Right lobe of liver (tissue), 6 donors: ENCODE measurements around the gene FOXJ3. TPM values are rescaled to one million over a fixed set of nuclear protein-coding genes. Genes with fewer than 3 reads are reported as not detected.

Experiments
- ATAC-seq, 4 donors: fragments of 200-7000 bp; cut with Tn5 transposase; one replicate each; pipeline ENCODE4 v1.9.1; 2020; ENCODE audit warnings: mild to moderate bottlenecking in 4 of 4, moderate library complexity in 4 of 4
- DNase-seq, 3 donors: peaks; one replicate each; pipeline ENCODE4 v3.0.0-alpha.2; 2020
- H3K27ac ChIP-seq, 3 donors: fragments of 200-600 bp; one replicate each; pipeline ENCODE4 v1.8.0; 2022
- H3K27me3 ChIP-seq, 2 donors: fragments of 200-600 bp; one replicate each; pipeline ENCODE4 v1.8.0; 2022
- H3K36me3 ChIP-seq, 4 donors: fragments of 200-600 bp; sonication (generic) in 1 of 4; one replicate each; pipeline versions ENCODE4 v1.5.1 to v1.8.0; 2017 to 2022; ENCODE audit warnings: control low read depth in 1 of 4
- H3K4me1 ChIP-seq, 4 donors: fragments of 200-600 bp; sonication (generic) in 1 of 4; one replicate each; pipeline versions ENCODE4 v1.5.1 to v1.8.0; 2017 to 2022; ENCODE audit warnings: control low read depth in 1 of 4
- H3K4me3 ChIP-seq, 3 donors: fragments of 200-600 bp; one replicate each; pipeline ENCODE4 v1.8.0; 2022
- H3K9me3 ChIP-seq, 4 donors: fragments of 200-600 bp; sonication (generic) in 1 of 4; one replicate each; pipeline versions ENCODE4 v1.5.1 to v1.8.0; 2017 to 2022; ENCODE audit warnings: control low read depth in 1 of 4
- POLR2A ChIP-seq: fragments of 450-650 bp; IDR thresholded peaks from one replicate; pipeline ENCODE4 v1.6.1; 2017; ENCODE audit warnings: antibody characterized with exemption, mild to moderate bottlenecking
- WGBS: methylation state at CpG from one replicate; pipeline ENCODE4 v1.1.6; 2018; ENCODE audit warnings: low coverage, low lambda C conversion rate; ENCODE audit not compliant: insufficient coverage; ENCODE audit errors: missing lambda C conversion rate; 5-methylcytosine and 5-hydroxymethylcytosine counted together
- intact Hi-C, 2 donors: fragments of 100-400 bp; cut with DNase I; formaldehyde crosslinking; loops; one replicate each; pipeline versions ENCODE4 v1.11.2 to v1.14.1; 2022
- total RNA-seq, 6 experiments: library from RNA; depleted of rRNA in 2 of 6; stranded (reverse); fragments of >200 nt in 2 of 6; fragmentation: NEBNext Ultra II Directional in 3 of 6; extraction: Animal tissue kit (Norgen Biotek cat#: 25700) in 3 of 6; gene quantifications; one replicate each; pipeline versions ENCODE4 v1.1.0 to v1.2.4, GENCODE V29; 2016 to 2023
- TF ChIP-seq, protein P1 (sequence below), 4 donors: fragments of 200-600 bp in 3 of 4; fragments of 450-650 bp in 1 of 4; IDR thresholded peaks; one replicate each; pipeline versions ENCODE4 v1.5.1 to v1.8.0; 2016 to 2022; ENCODE audit warnings: antibody characterized with exemption in 4 of 4, mild to moderate bottlenecking in 2 of 4
- donor health status: DM: no; HTN: yes; CAD: no.
- donor health status: DM: no; HTN: no; CAD: no.
- donor health status: DM: no; HTN: no; CAD: no.
- donor health status: DM: no; HTN: yes; CAD: no.
- donor health status: DM: no; HTN: yes; CAD: no.

The FOXJ3 gene
- total RNA-seq, 6 experiments from 2014 or later = 12.1 to 18.4 (median 14.5) TPM

DNA sequence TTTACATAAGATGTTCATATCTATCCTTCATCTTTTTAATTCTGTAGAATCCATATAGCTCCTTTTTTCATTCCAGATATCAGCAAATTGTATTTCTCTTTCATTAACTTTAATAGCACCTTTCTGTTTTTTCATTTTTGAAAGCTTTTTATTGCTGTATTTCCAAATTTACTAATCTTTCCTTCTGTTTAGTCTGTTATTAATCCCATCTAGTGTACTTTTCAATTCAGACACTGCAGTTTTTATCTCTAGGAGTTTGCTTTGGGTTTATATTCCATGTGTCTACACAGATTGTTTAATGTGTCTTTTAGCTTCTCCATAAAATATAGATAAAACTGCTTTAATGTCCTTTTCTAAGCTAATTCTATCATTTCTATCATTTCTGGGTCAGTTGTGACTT lies 133.0 kb downstream of the FOXJ3 start:
- TF ChIP-seq, protein P1, sequence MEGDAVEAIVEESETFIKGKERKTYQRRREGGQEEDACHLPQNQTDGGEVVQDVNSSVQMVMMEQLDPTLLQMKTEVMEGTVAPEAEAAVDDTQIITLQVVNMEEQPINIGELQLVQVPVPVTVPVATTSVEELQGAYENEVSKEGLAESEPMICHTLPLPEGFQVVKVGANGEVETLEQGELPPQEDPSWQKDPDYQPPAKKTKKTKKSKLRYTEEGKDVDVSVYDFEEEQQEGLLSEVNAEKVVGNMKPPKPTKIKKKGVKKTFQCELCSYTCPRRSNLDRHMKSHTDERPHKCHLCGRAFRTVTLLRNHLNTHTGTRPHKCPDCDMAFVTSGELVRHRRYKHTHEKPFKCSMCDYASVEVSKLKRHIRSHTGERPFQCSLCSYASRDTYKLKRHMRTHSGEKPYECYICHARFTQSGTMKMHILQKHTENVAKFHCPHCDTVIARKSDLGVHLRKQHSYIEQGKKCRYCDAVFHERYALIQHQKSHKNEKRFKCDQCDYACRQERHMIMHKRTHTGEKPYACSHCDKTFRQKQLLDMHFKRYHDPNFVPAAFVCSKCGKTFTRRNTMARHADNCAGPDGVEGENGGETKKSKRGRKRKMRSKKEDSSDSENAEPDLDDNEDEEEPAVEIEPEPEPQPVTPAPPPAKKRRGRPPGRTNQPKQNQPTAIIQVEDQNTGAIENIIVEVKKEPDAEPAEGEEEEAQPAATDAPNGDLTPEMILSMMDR (IDR thresholded peaks at IDR 0.05) = no peak
- no peak for TF ChIP-seq POLR2A

DNA sequence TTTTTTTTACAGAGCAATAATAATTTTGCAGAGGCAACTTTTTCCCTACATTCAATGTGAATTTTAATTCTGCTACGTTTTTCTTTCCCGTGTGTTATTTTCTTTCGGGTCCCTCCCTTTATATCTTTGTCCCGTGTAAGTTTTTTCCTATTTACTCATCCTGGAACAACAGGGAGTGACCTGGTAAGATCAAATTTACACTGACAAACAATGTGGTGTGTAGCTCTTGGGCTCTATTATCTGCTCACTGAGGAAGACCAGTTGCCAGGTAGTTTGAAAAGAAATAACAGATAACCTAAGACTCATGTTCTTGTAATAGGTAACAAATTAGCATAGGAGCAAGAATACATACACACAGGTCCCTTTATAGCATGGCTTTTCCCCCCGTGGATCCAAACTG lies 136.8 kb downstream of the FOXJ3 start:
- no peak overlapping the region for H3K27ac ChIP-seq
- H3K27me3 ChIP-seq = no peaks in the 10 kb centered on the region
- no peaks in the 10 kb centered on the region for H3K4me1 ChIP-seq
- DNase-seq (no peak), ATAC-seq (peak in 1 of 4 donors; percentile 50)
- no peaks in the 10 kb centered on the region for H3K9me3 ChIP-seq
- intact Hi-C loops = no loop called here
- TF ChIP-seq, protein P1 (IDR thresholded peaks at IDR 0.05) = no peak
- no peak for TF ChIP-seq POLR2A
- H3K36me3 ChIP-seq = peaks cover 0 to 23% (median 2%) of the 10 kb centered on the region in 4 donors
- 61% methylated on average over 2 of the region's 5 CpGs for WGBS
- H3K4me3 ChIP-seq = no peak overlapping the region

More for the DNA sequence above, 133.0 kb downstream of the FOXJ3 start:
- intact Hi-C loops = no loop called here
- no peaks in the 10 kb centered on the region for H3K27me3 ChIP-seq
- no peak overlapping the region for H3K4me3 ChIP-seq
- no peak for ATAC-seq
- no peak overlapping the region for H3K27ac ChIP-seq
- H3K4me1 ChIP-seq = no peaks in the 10 kb centered on the region
- peaks cover 0 to 9% (median 2%) of the 10 kb centered on the region in 4 donors for H3K36me3 ChIP-seq
- no peaks in the 10 kb centered on the region for H3K9me3 ChIP-seq
- DNase-seq = no peak

DNA sequence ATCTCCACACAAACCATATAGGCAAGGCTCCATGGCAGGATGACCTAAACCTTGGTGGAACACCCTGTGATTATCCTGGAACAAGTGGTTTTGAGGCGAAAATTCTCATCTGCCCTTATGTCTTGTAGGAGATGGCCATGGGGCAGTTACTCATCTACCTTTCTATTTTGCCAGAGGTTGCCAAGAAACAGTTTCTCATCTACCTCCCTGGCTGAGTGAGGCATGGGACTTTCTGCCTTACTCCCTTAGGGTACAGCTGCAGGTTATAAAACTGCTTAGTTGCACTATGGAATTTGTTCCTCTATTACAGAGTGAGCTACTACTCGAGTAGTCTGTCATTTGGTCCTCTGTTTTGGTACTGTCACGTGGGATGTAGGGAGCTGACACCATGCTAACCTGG lies 139.2 kb downstream of the FOXJ3 start:
- no peak for DNase-seq
- intact Hi-C loops = no loop called here
- Histone ChIP-seq H3K27me3 (no peaks in the 10 kb centered on the region), H3K9me3 (no peaks in the 10 kb centered on the region), H3K27ac (no peak overlapping the region), H3K36me3 (peaks cover 0 to 23% (median 2%) of the 10 kb centered on the region in 4 donors), H3K4me1 (peaks cover 0 to 2% (median 1%) of the 10 kb centered on the region in 4 donors), H3K4me3 (no peak overlapping the region)
- TF ChIP-seq, protein P1 (IDR thresholded peaks at IDR 0.05) = no peak
- no peak for TF ChIP-seq POLR2A
- ATAC-seq = no peak
- 100% methylated on average over 1 of the region's 3 CpGs for WGBS

DNA sequence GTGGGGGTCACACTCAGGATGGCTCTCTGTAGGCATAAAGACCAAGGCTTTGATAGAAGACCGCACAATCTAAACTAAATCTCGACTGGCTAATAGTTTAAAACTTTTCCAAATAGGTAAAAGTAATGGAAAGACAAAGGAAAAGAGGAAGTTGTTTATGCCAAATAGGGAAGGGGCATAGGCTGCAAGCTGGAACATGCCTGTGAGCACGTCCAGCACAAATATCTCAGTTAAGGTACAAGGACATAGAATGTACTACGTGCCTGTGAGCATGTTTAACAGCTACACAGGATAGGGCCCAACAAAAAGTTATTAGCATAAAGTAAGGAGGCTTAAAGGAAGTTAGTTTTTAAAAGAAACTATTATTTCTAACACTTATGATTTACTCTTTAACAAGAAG lies 142.9 kb downstream of the FOXJ3 start:
- Histone ChIP-seq H3K4me3 (no peak overlapping the region), H3K27ac (no peak overlapping the region), H3K9me3 (no peaks in the 10 kb centered on the region), H3K4me1 (peaks cover 0 to 13% (median 5%) of the 10 kb centered on the region in 4 donors), H3K27me3 (no peaks in the 10 kb centered on the region), H3K36me3 (peaks cover 0 to 15% (median 0%) of the 10 kb centered on the region in 4 donors)
- ATAC-seq (no peak), DNase-seq (no peak)
- intact Hi-C loops = no loop called here
- 69% methylated on average over 4 of the region's 4 CpGs for WGBS
- TF ChIP-seq, protein P1 (IDR thresholded peaks at IDR 0.05) = no peak
- TF ChIP-seq POLR2A = no peak

DNA sequence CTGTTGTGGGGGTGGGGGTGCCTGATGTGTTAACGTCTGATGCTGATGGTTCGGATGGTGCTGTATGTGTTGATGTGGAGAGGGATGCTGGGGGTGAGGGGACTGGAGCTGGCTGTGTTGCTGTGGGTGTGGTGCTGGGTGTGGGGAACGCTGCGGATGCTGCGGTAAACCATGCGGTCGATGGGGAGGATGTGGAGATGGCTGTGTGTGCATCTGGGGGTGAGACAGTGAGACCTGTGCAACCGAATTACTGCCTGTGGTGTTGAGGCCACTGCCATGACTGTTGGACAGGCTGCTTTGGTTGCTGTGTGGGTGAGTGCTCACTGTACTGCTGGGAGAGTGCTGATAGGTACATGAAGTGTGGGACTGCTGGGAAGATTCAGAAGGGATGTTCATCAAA lies 143.7 kb downstream of the FOXJ3 start:
- Histone ChIP-seq H3K36me3 (peaks cover 0 to 12% (median 0%) of the 10 kb centered on the region in 4 donors), H3K9me3 (no peaks in the 10 kb centered on the region), H3K4me1 (peaks cover 0 to 13% (median 5%) of the 10 kb centered on the region in 4 donors), H3K27ac (peak overlapping the region in 1 of 3 donors; percentile 36), H3K4me3 (no peak overlapping the region), H3K27me3 (no peaks in the 10 kb centered on the region)
- peak in 2 of 4 donors; percentile 7 to 21 for ATAC-seq
- intact Hi-C loops = no loop called here
- WGBS = 95% methylated on average over 5 of the region's 8 CpGs
- no peak for DNase-seq
- TF ChIP-seq, protein P1 (IDR thresholded peaks at IDR 0.05) = no peak
- TF ChIP-seq POLR2A = no peak
